OCI-LY7 (cell line): ENCODE measurements around the gene SRSF2. TPM values are rescaled to one million over a fixed set of nuclear protein-coding genes. Genes with fewer than 3 reads are reported as not detected.

Experiments
- BruUV-seq: library from RNA; stranded (reverse); fragments of 400-500 nt; replicated peaks from 2 replicates; lab custom pipeline; 2021; lab: Mats Ljungman, UMichigan
- CTCF ChIA-PET: fragments of 300-600 bp; sonication (Branson Sonifier 250); formaldehyde crosslinking; loops from one replicate; lab custom pipeline; 2022; ENCODE audit warnings: antibody characterized with exemption; ENCODE audit not compliant: unreplicated experiment; lab: Charles Lee
- POLR2A ChIA-PET: fragments of 300-600 bp; sonication (Branson Sonifier 250); formaldehyde crosslinking; loops from one replicate; lab custom pipeline; 2022; ENCODE audit warnings: antibody characterized with exemption; lab: Charles Lee
- DNase-seq: peaks from one replicate; pipeline ENCODE4 v3.0.0-alpha.2; 2015; ENCODE audit warnings: low spot score
- H2AFZ ChIP-seq: fragments of 200-600 bp; sonication (generic), shearing (Covaris generic); 2 replicates; pipeline ENCODE4 v1.6.1; 2014; ENCODE audit warnings: mild to moderate bottlenecking, antibody characterized with exemption, low read length, moderate library complexity
- H3K27ac ChIP-seq: fragments of 200-600 bp; sonication (generic); 2 replicates; pipeline ENCODE4 v1.5.1; 2014; ENCODE audit warnings: mixed run types, low read depth, mild to moderate bottlenecking, moderate library complexity, low read length, inconsistent platforms; ENCODE audit not compliant: poor library complexity, severe bottlenecking
- H3K36me3 ChIP-seq: fragments of 200-600 bp; sonication (generic); 2 replicates; pipeline ENCODE4 v1.6.1; 2014; ENCODE audit warnings: mild to moderate bottlenecking, antibody characterized with exemption, low read length, moderate library complexity, mixed read lengths; ENCODE audit not compliant: insufficient read depth
- H3K4me1 ChIP-seq: fragments of 200-600 bp; sonication (generic); 2 replicates; pipeline ENCODE4 v1.5.1; 2014; ENCODE audit warnings: mild to moderate bottlenecking, low read length; ENCODE audit not compliant: insufficient read depth, poor library complexity, severe bottlenecking
- H3K4me2 ChIP-seq: fragments of 200-600 bp; sonication (generic); 2 replicates; pipeline ENCODE4 v1.6.1; 2014; ENCODE audit warnings: mild to moderate bottlenecking, low read length
- H3K4me3 ChIP-seq: fragments of 200-600 bp; sonication (generic); 2 replicates; pipeline ENCODE4 v1.5.1; 2014; ENCODE audit warnings: mild to moderate bottlenecking, low read depth, low read length; ENCODE audit not compliant: poor library complexity, severe bottlenecking
- H3K79me2 ChIP-seq: fragments of 200-600 bp; sonication (generic); 2 replicates; pipeline ENCODE4 v1.6.1; 2016; ENCODE audit warnings: low read depth, mild to moderate bottlenecking, low read length, moderate library complexity, mixed read lengths; ENCODE audit not compliant: insufficient read depth
- H3K9me2 ChIP-seq: fragments of 200-600 bp; sonication (generic); 2 replicates; pipeline ENCODE4 v1.6.1; 2016; ENCODE audit warnings: mild to moderate bottlenecking, low read length, mixed read lengths; ENCODE audit not compliant: insufficient read depth
- H3K9me3 ChIP-seq: fragments of 200-600 bp; sonication (generic); 2 replicates; pipeline ENCODE4 v1.6.1; 2014; ENCODE audit warnings: mild to moderate bottlenecking, mixed run types, low read length, mixed read lengths
- H4K20me1 ChIP-seq: fragments of 200-600 bp; sonication (generic); 2 replicates; pipeline ENCODE4 v1.6.1; 2014; ENCODE audit warnings: mild to moderate bottlenecking, antibody characterized with exemption, low read length, moderate library complexity, mixed read lengths; ENCODE audit not compliant: insufficient read depth
- CTCF ChIP-seq: fragments of 200-600 bp; sonication (generic); conservative IDR thresholded peaks from 2 replicates; pipeline ENCODE4 v1.5.1; 2014; ENCODE audit warnings: mild to moderate bottlenecking, antibody characterized with exemption, low read length, moderate library complexity, mixed read lengths
- EZH2phosphoT487 ChIP-seq: fragments of 200-600 bp; sonication (generic); IDR thresholded peaks from 2 replicates; pipeline ENCODE4 v1.6.1; 2018; ENCODE audit warnings: low read depth, borderline replicate concordance, mild to moderate bottlenecking, mixed run types, antibody characterized with exemption, low read length, moderate library complexity, mixed read lengths
- intact Hi-C: fragments of 100-400 bp; cut with micrococcal nuclease; formaldehyde crosslinking; loops from one replicate; pipeline ENCODE4 v1.10.0; 2022; ENCODE audit not compliant: unreplicated experiment
- total RNA-seq, 2 experiments: library from RNA; depleted of rRNA in 1 of 2; stranded (reverse); fragments of >200 nt in 1 of 2; shearing (Covaris generic) in 1 of 2; gene quantifications; 2 replicates each; pipeline ENCODE4 v1.2.3, GENCODE V29; 2014 to 2022

The SRSF2 gene
- total RNA-seq, 2 experiments from 2014 or later = 619 to 2,207 TPM

DNA sequence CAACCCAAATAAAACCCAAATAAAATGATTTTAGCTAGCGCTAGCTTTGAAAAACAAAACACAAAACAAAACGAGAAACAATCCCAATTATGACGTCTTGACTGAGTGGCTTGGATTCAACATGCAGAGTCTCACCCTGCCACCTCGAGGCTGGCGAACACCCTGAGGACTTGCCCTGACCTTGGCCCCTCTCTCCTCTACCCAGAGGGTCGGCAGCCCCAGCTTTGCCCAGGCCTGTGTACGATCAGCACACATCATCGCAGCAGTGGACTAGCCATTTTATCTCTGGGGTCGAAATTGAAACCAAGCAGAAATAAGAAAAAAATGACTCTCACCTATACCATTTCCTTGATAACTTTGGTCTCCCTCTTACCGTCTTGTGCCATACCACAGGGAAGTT is 15.7 kb downstream of the SRSF2 start:
- Histone ChIP-seq H3K4me2 (no peak overlapping the region), H3K4me3 (no peak overlapping the region), H3K79me2 (peaks cover 31% of the 10 kb centered on the region), H3K9me2 (no peaks in the 10 kb centered on the region), H2AFZ (no peak overlapping the region), H3K9me3 (no peaks in the 10 kb centered on the region), H3K27ac (no peak overlapping the region), H3K36me3 (peaks cover 89% of the 10 kb centered on the region), H3K4me1 (peaks cover 12% of the 10 kb centered on the region), H4K20me1 (no peaks in the 10 kb centered on the region)
- TF ChIP-seq EZH2phosphoT487 (no peak), CTCF (no peak)
- intact Hi-C loops = no loop called here
- DNase-seq = no peak
- POLR2A ChIA-PET = interaction anchor here (0.6 kb wide), 1 partner anchor 44 kb away, joined by 4 read pairs; no protein-coding TSS in a partner anchor
- CTCF ChIA-PET = no interaction called here
- no TSS peak for BruUV-seq

GRCh38 chr17:76720941-76721340 is 16.2 kb downstream of the SRSF2 start:
- no peaks in the 10 kb centered on the region for H3K9me2 ChIP-seq
- TF ChIP-seq CTCF = no peak
- no peak for TF ChIP-seq EZH2phosphoT487
- H2AFZ ChIP-seq = no peak overlapping the region
- H3K4me3 ChIP-seq = no peak overlapping the region
- no peaks in the 10 kb centered on the region for H3K9me3 ChIP-seq
- H3K36me3 ChIP-seq = peaks cover 94% of the 10 kb centered on the region
- no peak for DNase-seq
- no peaks in the 10 kb centered on the region for H4K20me1 ChIP-seq
- ChIA-PET CTCF (no interaction called here), POLR2A (no interaction called here)
- H3K27ac ChIP-seq = no peak overlapping the region
- BruUV-seq = no TSS peak
- H3K4me2 ChIP-seq = no peak overlapping the region
- peaks cover 31% of the 10 kb centered on the region for H3K79me2 ChIP-seq
- H3K4me1 ChIP-seq = peaks cover 12% of the 10 kb centered on the region
- intact Hi-C loops = no loop called here

- H3K4me3 ChIP-seq = no peak overlapping the region
- no peak overlapping the region for H3K4me2 ChIP-seq
- H2AFZ ChIP-seq = no peak overlapping the region
- CTCF ChIA-PET = no interaction called here
- H3K79me2 ChIP-seq = peaks cover 24% of the 10 kb centered on the region
- DNase-seq = no peak
- intact Hi-C loops = no loop called here
- TF ChIP-seq EZH2phosphoT487 (no peak), CTCF (no peak)
- POLR2A ChIA-PET = no interaction called here
- no peaks in the 10 kb centered on the region for H3K9me3 ChIP-seq
- H3K36me3 ChIP-seq = peaks cover 97% of the 10 kb centered on the region
- H3K9me2 ChIP-seq = no peaks in the 10 kb centered on the region
- peaks cover 15% of the 10 kb centered on the region for H3K4me1 ChIP-seq
- H3K27ac ChIP-seq = no peak overlapping the region
- H4K20me1 ChIP-seq = no peaks in the 10 kb centered on the region
- no TSS peak for BruUV-seq
Observed at GRCh38 chr17:76720211-76720610, 16.9 kb downstream of the SRSF2 start.
